GM19452 (cell line): ENCODE data around the gene UFL1.

Experiments used
- ATAC-seq: cut with Tn5 transposase; IDR thresholded peaks from one replicate; pipeline ENCODE4 v1.9.1; 2021; ENCODE audit not compliant: unreplicated experiment

Gene UFL1

GRCh38 chr6:96571551-96571950 lies 49.9 kb downstream of the UFL1 start:
- ATAC-seq, result no peak

DNA sequence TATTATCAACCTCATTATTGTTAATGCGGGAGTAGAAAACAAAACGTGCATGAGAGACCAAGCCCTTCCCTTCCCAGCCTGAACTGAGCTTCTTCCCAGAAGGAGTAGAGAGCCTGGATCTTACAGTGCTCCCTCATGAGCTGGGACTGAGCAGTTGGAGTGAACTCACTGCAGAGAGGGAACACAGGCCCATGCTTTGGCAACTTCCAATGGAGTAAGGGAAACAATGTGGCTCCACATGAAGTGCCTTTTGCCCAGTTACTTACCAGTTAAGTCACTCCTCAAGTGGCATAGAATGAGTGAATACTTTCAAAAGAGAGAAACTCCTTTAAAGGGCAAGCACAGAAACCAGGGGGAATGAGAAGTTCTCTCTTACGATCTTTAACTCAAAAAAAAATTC lies 53.8 kb downstream of the UFL1 start:
- no peak for ATAC-seq

- no peak for ATAC-seq
Observed at GRCh38 chr6:96576221-96576620, 54.6 kb downstream of the UFL1 start.

DNA sequence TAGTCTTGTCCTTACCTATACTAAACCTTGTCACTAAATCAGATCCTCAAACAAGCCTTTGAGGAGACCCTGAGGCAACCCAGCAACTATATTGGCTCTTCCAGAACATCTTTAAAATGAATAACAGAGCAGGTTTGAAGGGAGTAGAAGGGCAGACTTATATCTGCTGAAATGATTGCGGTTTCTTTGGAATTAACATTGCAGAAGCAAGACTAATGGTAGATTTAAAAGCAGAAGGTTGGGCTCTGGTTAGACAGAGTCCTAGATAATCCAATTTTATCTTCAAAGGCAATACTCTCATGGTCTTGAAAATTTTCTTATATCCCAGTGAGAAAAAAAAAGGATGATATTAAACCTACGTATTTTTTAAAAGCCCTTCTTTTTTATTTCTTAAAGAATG lies 60.4 kb downstream of the UFL1 start:
- ATAC-seq, result no peak

- ATAC-seq, result no peak
Observed at GRCh38 chr6:96582436-96582835, 60.8 kb downstream of the UFL1 start.

DNA sequence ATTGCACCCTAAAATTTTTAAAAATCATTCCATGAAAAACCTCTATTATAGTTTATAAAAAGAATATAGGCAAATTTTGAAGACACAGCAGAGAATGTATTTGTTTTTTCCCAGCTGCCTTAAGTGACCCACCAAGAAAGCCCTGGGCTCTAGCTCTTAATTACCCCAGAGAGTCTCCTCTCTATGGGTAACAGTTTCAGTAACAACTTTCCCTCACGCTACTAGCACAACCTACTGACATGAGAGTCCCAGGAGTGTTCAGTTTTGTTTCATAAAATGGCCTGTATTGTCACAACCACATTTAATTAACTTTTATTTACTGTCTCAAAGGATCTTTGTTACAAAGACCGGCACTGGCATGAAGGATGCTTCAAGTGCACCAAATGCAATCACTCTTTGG lies 82.8 kb downstream of the UFL1 start:
- ATAC-seq, result no peak
